Stimulated activated CD4-positive, alpha-beta T cell treated with anti-CD3 and anti-CD28 coated beads, TNF-alpha, amount 100 ng/mL, for 48 hours (primary cell): ENCODE measurements around the gene CLASP1.
"Not testable (repeated sequence)": the region's sequence is repeated elsewhere in the genome, so short reads cannot be mapped to it uniquely, and the experiment has no call there.

Experiments
- DNase-seq, 3 donors: peaks; one replicate each; pipeline ENCODE4 v3.0.0-alpha.2; 2020; ENCODE audit warnings: low read depth in 3 of 3

CLASP1 gene

DNA sequence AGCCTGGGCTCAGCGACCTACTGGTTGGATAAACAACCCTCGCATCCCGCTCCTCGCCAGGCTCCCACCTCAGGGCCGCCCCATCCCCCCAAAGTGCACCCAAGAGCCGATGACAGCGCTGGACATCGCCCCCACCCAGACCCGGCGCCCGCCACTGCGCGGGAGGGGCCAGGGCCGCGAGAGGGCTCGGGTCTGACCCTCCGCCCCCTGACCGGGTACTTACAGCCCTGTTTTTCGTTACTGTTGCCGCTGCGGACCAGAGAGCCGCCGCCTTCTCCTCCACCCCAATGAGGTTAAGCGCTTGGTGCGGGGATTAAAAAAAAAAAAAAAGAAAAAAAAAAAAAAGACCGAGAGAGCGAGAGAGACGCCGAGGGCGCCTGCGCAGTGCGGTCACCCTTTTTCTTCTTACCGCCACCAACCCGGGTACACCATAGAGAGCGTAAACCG is at the start of gene CLASP1:
Gene CLASP1 (minus strand): TSS at position 314 of the 447 bp plus-strand sequence. CDS start 43,567 bp downstream, outside the sequence.
- DNase-seq = no peak

DNA sequence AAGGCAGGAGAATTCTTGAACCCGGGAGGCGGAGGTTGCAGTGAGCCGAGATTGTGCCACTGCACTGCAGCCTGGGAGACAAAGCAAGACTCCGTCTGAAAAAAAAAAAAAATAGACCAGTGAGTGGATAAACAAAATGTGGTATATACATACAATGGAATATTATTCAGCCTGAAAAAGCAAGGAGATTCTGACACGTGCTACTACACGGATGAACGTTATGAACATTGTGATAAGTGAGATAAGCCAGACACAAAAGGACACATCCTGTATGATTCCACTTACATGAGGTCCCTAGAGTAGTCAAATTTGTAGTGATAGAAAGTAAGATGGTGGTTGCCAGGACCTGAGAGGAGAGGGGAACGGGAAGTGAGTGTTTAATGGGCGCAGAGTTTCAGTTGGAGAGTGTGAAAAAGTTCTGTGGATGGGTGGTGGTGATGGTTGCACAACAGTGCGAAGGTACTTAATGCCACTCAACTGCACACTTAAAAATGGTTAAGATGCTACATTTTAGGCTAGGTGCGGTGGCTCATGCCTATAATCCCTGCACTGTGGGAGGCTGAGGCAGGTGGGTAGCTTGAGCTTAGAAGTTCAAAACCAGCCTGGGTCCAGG is 49.2 kb upstream of the CLASP1 start:
- no peak for DNase-seq

DNA sequence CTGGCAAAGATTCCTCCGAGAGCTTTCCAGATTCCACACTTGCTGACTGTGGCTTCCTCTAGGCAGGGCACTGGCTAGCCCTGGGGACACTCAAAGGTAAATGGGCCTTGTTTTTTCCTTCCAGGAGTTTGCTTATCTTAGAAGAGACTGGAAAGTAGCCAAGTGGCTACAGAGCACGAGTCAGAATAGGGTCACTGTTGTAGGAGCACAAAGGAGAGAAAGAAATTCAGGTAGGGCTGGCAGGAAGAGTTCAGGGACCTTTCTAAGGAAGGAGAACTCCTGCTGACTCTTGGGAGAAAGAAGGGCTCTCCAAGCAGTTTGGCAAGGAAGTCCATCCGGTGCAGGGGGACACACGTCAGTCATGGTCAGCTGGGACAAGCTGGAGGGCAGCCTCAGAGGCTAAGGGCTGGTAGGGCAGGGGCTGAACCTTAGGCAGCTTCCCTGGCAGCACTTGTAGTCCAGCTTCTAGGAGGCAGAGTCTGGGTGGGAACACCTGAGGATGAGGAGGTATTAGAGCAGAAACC is 47.9 kb upstream of the CLASP1 start:
- DNase-seq = no peak

DNA sequence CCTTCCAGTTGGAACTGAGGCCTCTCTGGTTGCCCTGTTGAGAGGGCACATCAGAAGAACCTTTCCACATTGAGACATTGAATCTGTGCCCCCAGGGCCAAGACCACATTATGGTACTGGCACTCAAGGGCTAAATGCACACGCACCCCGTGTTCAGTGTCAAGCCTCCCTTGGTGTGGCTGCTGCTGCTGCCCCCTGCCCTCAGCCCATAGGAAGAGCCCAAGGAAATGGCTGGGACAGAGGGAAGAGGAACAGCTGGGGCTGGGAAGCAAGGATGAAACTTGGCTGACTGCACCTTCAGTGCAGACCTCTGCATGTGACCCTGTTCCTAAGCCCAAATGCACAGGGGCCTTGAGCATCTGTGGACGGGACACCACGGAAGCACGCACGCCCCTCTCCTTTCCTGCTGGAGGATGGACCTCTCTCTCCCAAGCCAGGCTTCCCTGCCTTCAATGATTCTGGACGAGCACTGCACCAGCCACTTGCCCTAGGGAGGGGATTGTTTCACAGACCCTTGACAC is 47.2 kb upstream of the CLASP1 start:
- no peak for DNase-seq

GRCh38 chr2:121695171-121695451 is 45.8 kb upstream of the CLASP1 start:
- no peak for DNase-seq

- no peak for DNase-seq
Measured at GRCh38 chr2:121694398-121695170, 45.3 kb upstream of the CLASP1 start.

- not testable (repeated sequence) for DNase-seq
Measured at GRCh38 chr2:121690572-121690971, 41.3 kb upstream of the CLASP1 start.

GRCh38 chr2:121690095-121690494 is 40.8 kb upstream of the CLASP1 start:
- DNase-seq = no peak

DNA sequence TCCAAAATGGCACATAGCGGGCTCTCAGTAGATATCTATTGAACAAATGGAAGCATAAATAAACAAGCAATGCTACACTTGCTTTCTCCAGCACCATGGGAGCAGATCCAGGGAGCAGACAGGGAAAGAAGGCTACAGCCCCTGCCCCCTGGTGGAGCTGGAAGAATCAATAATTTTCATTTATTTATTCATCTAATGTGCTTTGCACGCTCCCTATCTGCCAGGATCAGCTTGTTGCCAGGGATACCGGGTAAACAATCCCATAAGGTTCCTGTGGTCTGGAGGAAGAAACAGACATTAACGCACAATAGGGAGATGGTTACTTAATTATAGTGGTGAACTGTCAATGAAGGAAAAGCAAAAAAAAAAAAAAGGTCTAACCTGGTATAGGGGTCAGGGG is 40.1 kb upstream of the CLASP1 start:
- no peak for DNase-seq

DNA sequence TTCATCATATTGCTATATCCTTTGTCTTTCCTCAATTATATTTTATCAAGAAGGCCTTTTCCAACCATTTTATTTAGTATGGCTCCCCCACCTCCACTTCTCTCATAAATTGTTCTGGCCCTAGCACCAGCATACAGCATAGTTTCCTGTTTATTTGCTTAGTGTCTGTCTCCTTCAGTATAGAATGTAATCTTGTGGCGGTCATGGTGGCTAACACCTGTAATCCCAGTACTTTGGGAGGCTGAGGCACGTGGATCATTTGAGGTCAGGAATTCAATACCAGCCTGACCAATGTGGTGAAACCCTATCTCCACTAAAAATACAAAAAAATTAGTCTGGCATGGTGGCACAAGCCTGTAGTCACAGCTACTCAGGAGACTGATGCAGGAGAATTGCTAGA is 39.6 kb upstream of the CLASP1 start:
- no peak for DNase-seq

GRCh38 chr2:121686902-121687301 is 37.6 kb upstream of the CLASP1 start:
- DNase-seq = no peak

DNA sequence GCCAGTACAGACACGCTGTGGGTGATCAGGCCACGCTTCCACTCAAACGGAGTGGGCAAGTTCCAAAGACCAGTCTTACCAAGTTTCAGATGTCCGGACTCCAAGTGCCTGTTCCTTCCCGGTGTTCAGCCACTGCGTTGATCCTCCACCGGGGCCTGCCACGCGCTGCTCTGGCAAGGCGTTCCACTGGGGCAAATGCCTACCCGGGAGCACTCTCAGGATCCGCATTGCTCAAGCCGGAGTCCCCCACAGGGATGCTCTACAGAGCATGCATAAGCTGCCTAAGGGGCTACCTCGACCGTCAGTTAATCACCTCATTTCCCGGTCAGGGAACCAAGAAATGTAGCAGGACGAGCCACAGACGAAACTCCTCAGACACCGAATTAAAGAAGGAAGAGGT is 37.0 kb upstream of the CLASP1 start:
- no peak for DNase-seq

DNA sequence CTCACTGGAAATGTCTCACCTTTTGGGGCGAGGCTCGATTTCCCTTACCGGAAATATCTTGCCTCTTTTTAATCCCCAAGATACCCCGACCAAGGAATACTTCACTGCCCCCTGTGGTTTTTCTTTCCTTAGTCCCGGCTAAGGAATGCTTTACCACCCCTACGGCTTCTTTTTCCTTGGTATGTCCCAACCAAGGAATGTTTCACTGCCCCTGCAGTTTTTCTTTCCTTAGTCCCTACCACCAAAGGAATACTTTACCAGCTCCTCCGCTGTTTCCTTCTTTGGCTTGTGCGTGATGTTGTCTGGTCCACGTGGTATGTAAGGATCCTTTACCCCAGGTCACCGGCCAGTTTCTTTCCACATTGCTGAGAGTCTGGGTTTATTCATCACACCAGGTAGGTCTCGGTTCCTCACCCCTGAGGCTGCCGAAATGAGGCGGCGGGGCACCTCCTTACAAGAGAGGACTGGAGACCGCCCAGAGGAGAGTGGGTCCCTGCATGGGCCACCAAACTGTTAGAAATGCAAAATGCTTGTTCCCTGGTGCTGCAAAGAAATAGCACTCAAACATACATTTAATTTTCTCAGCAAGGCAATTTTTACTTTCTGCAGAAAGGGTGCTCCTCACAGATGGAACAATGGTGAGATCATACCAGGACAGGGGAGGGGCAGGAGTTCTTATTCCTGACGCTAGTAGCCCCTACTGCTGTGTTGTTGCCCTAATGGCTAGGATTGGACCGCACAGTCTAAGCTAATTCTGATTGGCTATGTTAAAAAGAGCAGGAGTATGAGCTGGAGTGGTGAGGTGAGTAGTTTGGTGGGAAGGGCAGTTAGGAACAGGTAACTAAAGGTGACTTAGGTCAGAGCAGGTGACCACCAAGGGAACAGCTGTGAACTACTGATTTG is 33.4 kb upstream of the CLASP1 start:
- no peak for DNase-seq

DNA sequence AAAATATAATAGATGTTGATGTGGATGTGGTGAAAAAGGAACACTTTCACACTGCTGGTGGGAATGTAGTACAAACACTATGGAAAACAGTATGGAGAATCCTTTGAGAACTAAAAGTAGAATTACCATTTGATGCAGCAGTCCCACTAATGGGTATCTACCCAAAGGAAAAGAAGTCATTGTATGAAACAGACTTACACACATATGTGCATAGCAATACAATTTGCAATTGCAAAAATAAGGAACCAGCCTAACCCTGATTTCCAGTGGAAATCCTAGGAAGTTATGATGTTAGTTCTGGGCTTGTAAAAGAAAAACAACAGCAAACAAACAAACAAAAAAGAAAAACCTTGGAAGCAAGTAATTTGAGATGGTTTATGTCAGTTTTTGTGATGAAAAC is 28.6 kb upstream of the CLASP1 start:
- no peak for DNase-seq

- not testable (repeated sequence) for DNase-seq
Measured at GRCh38 chr2:121671621-121672020, 22.4 kb upstream of the CLASP1 start.

DNA sequence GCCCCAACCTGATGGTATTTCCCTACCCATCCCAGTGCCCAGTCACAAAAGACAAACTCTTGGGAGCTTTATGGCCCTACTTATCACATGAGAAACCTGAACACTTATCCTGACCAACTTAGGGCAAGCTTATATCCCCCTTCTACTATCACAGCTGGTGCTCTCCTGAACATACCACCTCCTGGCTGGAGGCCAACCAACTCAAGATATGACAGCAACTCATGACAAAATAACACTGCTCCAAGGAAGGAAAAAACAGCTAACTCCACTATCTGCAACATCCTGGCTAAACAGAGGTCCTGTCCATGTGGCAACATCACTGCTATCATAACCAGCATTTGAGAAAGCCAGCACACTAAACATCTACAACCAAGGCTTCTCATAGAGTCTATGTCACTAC is 20.9 kb upstream of the CLASP1 start:
- no peak for DNase-seq

- DNase-seq = no peak
Measured at GRCh38 chr2:121667618-121668017, 18.4 kb upstream of the CLASP1 start.

- no peak for DNase-seq
Measured at GRCh38 chr2:121666042-121666441, 16.8 kb upstream of the CLASP1 start.

GRCh38 chr2:121665504-121665903 is 16.2 kb upstream of the CLASP1 start:
- DNase-seq = no peak

DNA sequence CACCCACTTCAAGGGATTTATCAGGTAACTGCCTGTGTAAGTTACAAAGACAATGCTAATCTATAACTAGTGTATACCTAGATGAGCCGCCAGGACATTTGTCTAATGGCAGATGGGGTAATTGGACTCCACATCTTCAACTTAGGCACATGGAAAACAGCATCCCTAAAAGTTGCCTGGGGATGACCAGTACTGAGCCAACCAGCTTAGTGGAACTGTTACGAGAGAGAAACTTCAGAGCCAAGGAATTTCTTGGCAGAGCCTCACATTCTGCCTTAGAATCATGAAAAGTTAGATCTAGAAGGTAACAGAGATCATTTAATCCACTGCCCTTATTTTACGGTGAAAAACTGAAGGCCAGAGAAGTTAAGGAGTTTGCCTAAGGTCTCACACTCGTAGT is 15.5 kb upstream of the CLASP1 start:
- no peak for DNase-seq

GRCh38 chr2:121664086-121664485 is 14.8 kb upstream of the CLASP1 start:
- DNase-seq = no peak

DNA sequence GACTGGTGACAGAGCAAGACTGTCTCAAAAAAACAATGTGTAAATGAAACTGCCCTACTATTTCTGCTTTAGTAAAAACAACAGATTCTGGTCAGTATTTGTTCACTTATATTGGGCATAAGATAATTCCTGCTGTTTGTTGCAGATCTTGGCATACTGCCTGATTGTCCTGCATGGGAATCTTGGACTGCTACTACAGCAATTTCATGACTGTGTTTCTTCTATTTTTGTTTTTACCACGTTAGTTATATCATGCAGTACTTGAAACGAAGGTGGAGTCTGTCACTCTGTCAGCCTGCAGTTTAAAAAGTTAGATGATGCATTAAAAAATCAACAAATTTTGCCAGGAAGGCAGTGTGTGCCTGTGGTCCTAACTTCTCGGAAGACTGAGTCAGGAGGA is 14.2 kb upstream of the CLASP1 start:
- no peak for DNase-seq
